T-helper 22 cell (primary cell): Measurements from ENCODE around the gene DLG2.

ENCODE experiments used
- DNase-seq: peaks from one replicate; pipeline ENCODE4 v3.0.0-alpha.2; 2020; ENCODE audit warnings: low read depth

DLG2 gene

GRCh38 chr11:83918476-83918875 lies 1708.7 kb downstream of the DLG2 start:
- DNase-seq = no peak

- no peak for DNase-seq
These were observed 1712.1 kb downstream of the DLG2 start for GRCh38 chr11:83914995-83915394.

- DNase-seq = no peak
These were observed 1717.3 kb downstream of the DLG2 start for GRCh38 chr11:83909579-83910534.

- no peak for DNase-seq
These were observed 1718.8 kb downstream of the DLG2 start for GRCh38 chr11:83908298-83908856.

- no peak for DNase-seq
These were observed 1731.6 kb downstream of the DLG2 start for GRCh38 chr11:83895516-83895915.

GRCh38 chr11:83881428-83881827 lies 1745.7 kb downstream of the DLG2 start:
- no peak for DNase-seq

- no peak for DNase-seq
These were observed 1756.1 kb downstream of the DLG2 start for GRCh38 chr11:83871054-83871453.

- DNase-seq = no peak
These were observed 1760.5 kb downstream of the DLG2 start for GRCh38 chr11:83866655-83867054.

GRCh38 chr11:83865636-83866461 lies 1761.3 kb downstream of the DLG2 start:
- DNase-seq = no peak

- DNase-seq = no peak
These were observed 1762.6 kb downstream of the DLG2 start for GRCh38 chr11:83864412-83865057.

- DNase-seq = no peak
These were observed 1763.9 kb downstream of the DLG2 start for GRCh38 chr11:83863272-83863671.

- no peak for DNase-seq
These were observed 1764.5 kb downstream of the DLG2 start for GRCh38 chr11:83862691-83863090.

- no peak for DNase-seq
These were observed 1765.1 kb downstream of the DLG2 start for GRCh38 chr11:83862033-83862432.

- no peak for DNase-seq
These were observed 1768.5 kb downstream of the DLG2 start for GRCh38 chr11:83858694-83859093.

- DNase-seq = no peak
These were observed 1771.9 kb downstream of the DLG2 start for GRCh38 chr11:83855237-83855636.

- no peak for DNase-seq
These were observed 1774.2 kb downstream of the DLG2 start for GRCh38 chr11:83852775-83853442.

GRCh38 chr11:83852012-83852411 lies 1775.1 kb downstream of the DLG2 start:
- no peak for DNase-seq

GRCh38 chr11:83847467-83848034 lies 1779.6 kb downstream of the DLG2 start:
- DNase-seq = no peak

- no peak for DNase-seq
These were observed 1781.3 kb downstream of the DLG2 start for GRCh38 chr11:83845797-83846196.

GRCh38 chr11:83840326-83840725 lies 1786.8 kb downstream of the DLG2 start:
- no peak for DNase-seq
